GM18505 (cell line): ENCODE measurements around the gene PRM3.

ENCODE experiments used
- ATAC-seq: cut with Tn5 transposase; IDR thresholded peaks from one replicate; pipeline ENCODE4 v1.9.1; 2021; ENCODE audit not compliant: unreplicated experiment
- POLR2A ChIP-seq: IDR thresholded peaks from 4 replicates; pipeline ENCODE4 v1.6.1; 2011; ENCODE audit warnings: borderline replicate concordance; ENCODE audit not compliant: insufficient read depth, insufficient read length; ENCODE audit errors: extremely low read depth

PRM3 gene

DNA sequence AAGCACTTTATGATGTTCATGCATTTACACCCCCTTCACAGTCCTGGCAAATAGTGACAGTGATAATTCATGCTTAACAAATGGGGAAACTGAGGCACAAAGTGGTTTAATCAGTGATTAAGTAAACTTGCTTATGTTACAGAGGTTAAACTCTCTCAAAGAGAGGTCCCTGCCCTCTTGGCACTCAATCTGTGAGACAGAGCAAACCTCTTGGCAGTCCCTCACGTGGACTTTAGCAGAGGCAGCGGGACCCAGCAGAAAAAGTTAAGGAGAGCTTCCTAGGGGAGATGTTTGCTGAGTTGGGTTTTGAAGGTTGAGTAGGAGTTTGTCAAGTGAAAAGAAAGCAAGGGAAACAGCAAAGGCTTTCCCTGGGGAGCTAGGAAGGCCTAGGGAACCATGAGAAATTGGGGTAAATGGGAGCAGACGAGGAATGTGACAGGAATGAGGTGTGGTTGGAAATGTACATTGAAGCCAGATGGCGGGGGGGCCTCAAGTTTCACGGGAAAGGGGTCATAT lies 28.1 kb downstream of the PRM3 start:
- TF ChIP-seq POLR2A, result no peak
- no peak for ATAC-seq

- no peak for ATAC-seq
Observed at GRCh38 chr16:11242658-11243057, 30.8 kb downstream of the PRM3 start.

GRCh38 chr16:11241480-11242204 lies 31.8 kb downstream of the PRM3 start:
- no peak for TF ChIP-seq POLR2A
- no peak for ATAC-seq

More at GRCh38 chr16:11242658-11243057, 30.8 kb downstream of the PRM3 start:
- TF ChIP-seq POLR2A, result no peak

DNA sequence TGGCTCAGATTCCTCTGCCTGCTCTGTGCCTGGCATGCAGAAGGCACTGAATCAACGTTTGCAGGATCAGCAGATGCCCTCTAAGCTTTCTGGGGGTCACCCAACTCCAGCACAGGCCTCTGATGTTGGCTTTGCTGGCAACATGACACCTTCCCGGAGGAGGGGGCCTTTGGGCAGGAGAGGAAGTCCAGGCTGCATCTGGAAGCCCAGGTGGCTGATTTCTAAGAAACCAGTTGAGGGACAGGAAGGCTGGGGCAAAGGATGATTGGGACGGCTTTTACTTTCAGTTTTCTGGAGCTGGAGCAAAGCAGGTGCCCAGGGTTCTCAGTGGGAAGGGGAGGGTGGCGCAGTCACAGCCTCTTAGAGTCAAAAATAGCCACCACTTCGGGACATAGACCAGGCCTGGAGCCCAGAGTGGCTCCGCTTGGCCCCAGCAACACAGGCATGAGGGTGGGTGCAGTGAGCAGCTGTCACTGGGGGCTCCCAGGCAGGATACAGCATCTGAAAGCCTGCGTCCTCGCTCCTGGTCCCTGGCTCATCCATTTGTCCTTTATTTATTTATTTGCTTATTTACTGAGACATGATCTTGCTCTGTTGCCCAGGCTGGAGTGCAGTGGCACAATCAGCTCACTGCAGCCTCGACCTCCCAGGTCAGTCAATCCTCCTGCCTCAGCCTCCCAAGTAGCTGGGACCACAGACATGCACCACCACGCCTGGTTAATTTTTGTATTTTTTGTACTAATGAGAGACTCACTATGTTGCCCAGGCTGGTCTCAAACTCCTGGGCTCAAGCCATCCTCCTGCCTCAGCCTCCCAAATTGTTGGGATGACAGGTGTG lies 32.6 kb downstream of the PRM3 start:
- no peak for ATAC-seq
- TF ChIP-seq POLR2A, result no peak

GRCh38 chr16:11239644-11240632 lies 33.5 kb downstream of the PRM3 start:
- TF ChIP-seq POLR2A, result no peak
- no peak for ATAC-seq

DNA sequence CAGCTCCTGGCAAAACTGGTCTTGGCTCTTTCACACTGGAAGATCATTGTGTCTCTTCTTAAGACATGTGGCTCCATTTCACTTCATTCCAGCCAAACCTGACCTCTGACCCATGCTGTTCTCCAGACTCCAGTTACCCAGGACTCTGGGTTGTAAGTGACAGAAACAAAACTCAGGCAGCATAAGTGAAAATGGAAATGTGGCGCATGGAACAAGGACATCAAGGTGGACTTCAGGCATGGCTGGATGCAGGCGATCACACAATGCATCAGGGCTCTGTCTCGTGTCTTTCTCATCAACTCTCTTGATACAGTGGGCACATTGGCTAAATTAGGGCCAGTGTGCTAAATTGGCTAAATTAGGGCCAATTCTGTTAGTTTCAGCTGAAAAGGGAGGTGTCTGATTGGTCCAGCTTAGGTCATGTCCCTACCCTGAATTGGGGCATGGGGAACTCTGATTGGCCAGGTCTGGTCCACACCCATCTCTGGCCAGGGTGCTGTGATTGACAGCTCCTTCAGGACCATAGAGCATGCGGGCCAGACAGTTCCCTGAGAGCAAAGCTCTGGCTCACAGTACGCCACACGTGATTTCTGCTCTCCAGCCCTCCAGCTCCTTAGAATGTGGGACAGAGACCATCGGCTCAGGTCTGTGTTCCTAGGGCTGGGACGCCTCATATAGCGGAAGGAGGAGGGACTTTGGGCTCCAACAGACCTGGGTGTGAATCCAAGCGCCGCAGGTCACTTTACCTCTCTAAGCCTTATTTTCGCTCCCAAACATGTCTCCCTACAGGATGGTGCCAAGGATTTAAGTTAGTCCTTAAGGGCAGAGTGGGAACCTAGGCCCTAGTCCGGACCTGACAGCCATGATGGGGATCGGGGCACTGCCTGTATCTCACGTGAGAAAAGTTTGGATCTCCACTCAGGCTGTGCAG lies 34.9 kb downstream of the PRM3 start:
- ATAC-seq, result no peak
- no peak for TF ChIP-seq POLR2A

DNA sequence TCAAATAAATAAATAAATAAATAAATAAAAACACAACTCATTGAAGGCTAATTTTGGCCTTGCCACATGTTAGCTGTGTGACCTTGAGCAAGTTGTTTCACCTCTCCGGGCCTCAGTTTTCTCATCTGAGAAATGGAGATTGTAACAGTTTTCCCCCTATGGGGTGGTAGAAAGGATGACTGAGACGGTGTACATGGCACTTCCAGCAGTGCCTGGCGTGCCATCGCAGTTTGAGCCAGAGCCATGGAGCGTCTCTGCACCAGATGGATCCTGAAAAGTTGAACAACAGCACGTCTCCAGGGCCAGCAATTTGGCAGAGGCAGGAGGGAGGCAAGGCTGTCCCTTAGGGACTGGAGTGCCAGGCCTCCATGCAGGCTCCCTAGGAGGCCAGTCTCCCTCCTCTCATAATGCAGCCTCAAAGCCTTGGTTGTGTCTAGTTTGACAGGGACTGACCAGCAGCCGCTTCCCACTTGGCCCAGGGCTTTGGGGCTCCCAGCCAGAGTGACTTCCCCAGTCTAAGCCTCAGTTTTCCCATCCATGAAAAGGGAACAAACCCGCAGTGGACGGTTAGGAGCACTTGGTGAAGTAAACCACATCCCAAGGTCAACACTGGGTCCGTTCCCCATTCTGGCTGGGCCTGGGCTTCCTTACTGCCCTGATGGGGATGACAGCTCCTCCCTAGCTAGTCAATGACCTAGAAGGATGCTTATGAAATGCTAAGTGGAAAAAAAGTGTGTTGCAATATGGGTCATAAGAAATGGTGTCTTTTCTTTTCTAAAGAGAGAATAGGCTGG lies 36.8 kb downstream of the PRM3 start:
- TF ChIP-seq POLR2A, result no peak
- no peak for ATAC-seq

GRCh38 chr16:11235703-11235991 lies 37.8 kb downstream of the PRM3 start:
- TF ChIP-seq POLR2A, result no peak
- ATAC-seq, result no peak

DNA sequence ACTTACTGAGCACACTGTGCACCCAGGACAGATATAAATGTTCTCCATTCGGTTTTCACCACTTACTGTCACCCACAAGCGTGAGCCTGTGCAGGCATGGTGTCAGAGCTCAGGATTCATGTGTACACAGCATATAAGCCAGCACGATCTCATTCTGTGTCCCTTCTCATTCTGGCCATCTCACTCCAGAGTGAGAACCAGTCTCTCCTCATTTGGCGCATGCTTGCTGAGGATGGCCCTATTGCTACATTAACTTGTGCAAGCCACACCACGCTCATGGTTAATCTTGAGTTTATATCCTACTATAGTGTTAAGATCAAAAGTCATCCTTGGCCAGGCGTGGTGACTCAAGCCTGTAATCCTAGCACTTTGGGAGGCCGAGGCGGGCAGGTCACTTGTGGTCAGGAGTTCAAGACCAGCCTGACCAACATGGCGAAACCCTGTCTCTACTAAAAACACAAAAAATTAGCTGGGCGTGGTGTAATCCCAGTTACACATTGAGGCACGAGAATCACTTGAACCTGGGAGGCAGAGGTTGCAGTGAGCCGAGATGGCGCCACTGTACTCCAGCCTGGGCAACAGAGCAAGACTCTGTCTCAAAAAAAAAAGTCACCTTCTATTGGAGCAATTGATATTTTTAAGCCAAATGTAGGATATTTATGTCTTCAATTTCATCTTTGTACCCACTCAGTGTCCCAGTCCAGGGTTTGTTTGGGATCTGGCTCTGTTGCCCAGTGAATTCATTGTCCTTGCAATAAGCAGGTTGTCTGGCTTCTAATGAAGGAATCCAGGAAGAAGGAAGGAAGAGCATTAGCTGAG lies 38.3 kb downstream of the PRM3 start:
- no peak for ATAC-seq
- TF ChIP-seq POLR2A, result no peak

- no peak for TF ChIP-seq POLR2A
- ATAC-seq, result no peak
Observed at GRCh38 chr16:11233727-11234376, 39.6 kb downstream of the PRM3 start.
